GM23248 (cell line): ENCODE measurements around the gene ANKS1B. TPM values are rescaled to one million over a fixed set of nuclear protein-coding genes. Genes with fewer than 3 reads are reported as not detected.

Experiments used
- DNase-seq: peaks from one replicate; pipeline ENCODE4 v3.0.0-alpha.2; 2015
- H2AFZ ChIP-seq: fragments of 200-600 bp; sonication (generic); 2 replicates; pipeline ENCODE4 v1.6.1; 2016; ENCODE audit warnings: antibody characterized with exemption
- H3F3A ChIP-seq: fragments of 200-600 bp; sonication (generic); 2 replicates; pipeline ENCODE4 v1.6.1; 2016; ENCODE audit warnings: mild to moderate bottlenecking, antibody characterized with exemption, mixed run types; ENCODE audit not compliant: insufficient read depth
- H3K27ac ChIP-seq: fragments of 200-600 bp; sonication (generic); 2 replicates; pipeline ENCODE4 v1.5.1; 2016; ENCODE audit warnings: mild to moderate bottlenecking
- H3K27me3 ChIP-seq: fragments of 200-600 bp; sonication (generic); replicated peaks from 2 replicates; pipeline ENCODE4 v1.6.1; 2016; ENCODE audit warnings: mild to moderate bottlenecking; ENCODE audit not compliant: insufficient read depth
- H3K36me3 ChIP-seq: fragments of 200-600 bp; sonication (generic); 2 replicates; pipeline ENCODE4 v1.6.1; 2016; ENCODE audit warnings: low read depth, mild to moderate bottlenecking
- H3K4me1 ChIP-seq: fragments of 200-600 bp; sonication (generic); 2 replicates; pipeline ENCODE4 v1.6.1; 2016; ENCODE audit warnings: mild to moderate bottlenecking; ENCODE audit not compliant: insufficient read depth
- H3K4me2 ChIP-seq: fragments of 200-600 bp; sonication (generic); one replicate; pipeline ENCODE4 v1.6.1; 2016; ENCODE audit warnings: mild to moderate bottlenecking; ENCODE audit not compliant: unreplicated experiment
- H3K4me3 ChIP-seq: fragments of 200-600 bp; sonication (generic); 2 replicates; pipeline ENCODE4 v1.5.1; 2016; ENCODE audit warnings: mild to moderate bottlenecking
- H3K79me2 ChIP-seq: fragments of 200-600 bp; sonication (generic); 2 replicates; pipeline ENCODE4 v1.6.1; 2016; ENCODE audit warnings: mild to moderate bottlenecking; ENCODE audit not compliant: insufficient read depth
- H3K9ac ChIP-seq: fragments of 200-600 bp; sonication (generic); 2 replicates; pipeline ENCODE4 v1.6.1; 2016; ENCODE audit warnings: mild to moderate bottlenecking
- H3K9me2 ChIP-seq: fragments of 200-600 bp; sonication (generic); 2 replicates; pipeline ENCODE4 v1.6.1; 2016; ENCODE audit warnings: mixed run types, mild to moderate bottlenecking, moderate library complexity; ENCODE audit not compliant: insufficient read depth
- H3K9me3 ChIP-seq: fragments of 200-600 bp; sonication (generic); one replicate; pipeline ENCODE4 v1.6.1; 2017; ENCODE audit warnings: low read depth
- H4K20me1 ChIP-seq: fragments of 200-600 bp; sonication (generic); 2 replicates; pipeline ENCODE4 v1.6.0; 2016; ENCODE audit not compliant: insufficient read depth
- EZH2 ChIP-seq: fragments of 200-600 bp; sonication (generic); IDR thresholded peaks from 2 replicates; pipeline ENCODE4 v1.6.1; 2018; ENCODE audit warnings: antibody characterized with exemption, mild to moderate bottlenecking; ENCODE audit not compliant: insufficient read depth, poor library complexity, severe bottlenecking
- EZH2phosphoT487 ChIP-seq: fragments of 200-600 bp; sonication (generic); IDR thresholded peaks from 2 replicates; pipeline ENCODE4 v1.6.1; 2018; ENCODE audit warnings: antibody characterized with exemption, moderate library complexity, mild to moderate bottlenecking, low read depth; ENCODE audit not compliant: insufficient read depth
- WGBS, 2 experiments: methylation state at CpG; one replicate each; pipeline ENCODE4 v1.1.6; 2015 to 2017; ENCODE audit warnings: low lambda C conversion rate in 2 of 2, low coverage in 1 of 2; ENCODE audit errors: missing lambda C conversion rate in 2 of 2; 5-methylcytosine and 5-hydroxymethylcytosine counted together
- in situ Hi-C: fragments of 300-500 bp; cut with MboI; formaldehyde crosslinking; loops from 2 replicates; pipeline ENCODE4 v1.15.0; 2020
- polyA plus RNA-seq: library from polyadenylated mRNA; unstranded; fragments of >200 nt; fragmentation: Nextera tagmentation; extraction: Ambion mirVana; gene quantifications from 2 replicates; pipeline ENCODE4 v1.2.1, GENCODE V29; 2016
- total RNA-seq: library from RNA; depleted of rRNA; stranded (reverse); fragments of >200 nt; shearing (Covaris generic); gene quantifications from 2 replicates; pipeline ENCODE4 v1.2.3, GENCODE V29; 2014

ANKS1B gene
- total and polyA plus RNA-seq, 2 experiments from 2014 or later, result not detected

- no peak for DNase-seq
- H3K27ac ChIP-seq, result no peak overlapping the region
- no peaks in the 10 kb centered on the region for H3K4me1 ChIP-seq
- H3K9me2 ChIP-seq, result no peaks in the 10 kb centered on the region
- in situ Hi-C loops, result loop anchor here (10.0 to 25.0 kb wide), 2 partner anchors 273 to 436 kb away; no protein-coding TSS in a partner anchor
- H4K20me1 ChIP-seq, result no peaks in the 10 kb centered on the region
- no peak overlapping the region for H3K4me3 ChIP-seq
- no peaks in the 10 kb centered on the region for H3K9me3 ChIP-seq
- H3K4me2 ChIP-seq, result no peak overlapping the region
- TF ChIP-seq EZH2phosphoT487 (no peak), EZH2 (no peak)
- H3K79me2 ChIP-seq, result no peaks in the 10 kb centered on the region
- H2AFZ ChIP-seq, result no peak overlapping the region
- no peaks in the 10 kb centered on the region; the same call in 1 of the 2 replicates for H3K27me3 ChIP-seq
- WGBS, 2 experiments, result 7 to 9% methylated on average over 1 of the region's 1 CpG
- H3F3A ChIP-seq, result no peaks in the 10 kb centered on the region
- H3K9ac ChIP-seq, result no peak overlapping the region
- H3K36me3 ChIP-seq, result no peaks in the 10 kb centered on the region
Observed at GRCh38 chr12:98997899-98998298, 986.8 kb downstream of the ANKS1B start.

- no peak overlapping the region for H2AFZ ChIP-seq
- no peak overlapping the region for H3K4me2 ChIP-seq
- TF ChIP-seq EZH2phosphoT487 (no peak), EZH2 (no peak)
- no peaks in the 10 kb centered on the region for H3K79me2 ChIP-seq
- no peaks in the 10 kb centered on the region for H3K9me2 ChIP-seq
- no peak overlapping the region for H3K4me3 ChIP-seq
- no peaks in the 10 kb centered on the region for H3K4me1 ChIP-seq
- H3K9ac ChIP-seq, result no peak overlapping the region
- 62 to 72% methylated on average over 3 of the region's 3 CpGs for WGBS, 2 experiments
- no peaks in the 10 kb centered on the region for H3F3A ChIP-seq
- no peaks in the 10 kb centered on the region for H4K20me1 ChIP-seq
- no peaks in the 10 kb centered on the region; the same call in 1 of the 2 replicates for H3K27me3 ChIP-seq
- H3K27ac ChIP-seq, result no peak overlapping the region
- no peak for DNase-seq
- no peaks in the 10 kb centered on the region for H3K36me3 ChIP-seq
- no peaks in the 10 kb centered on the region for H3K9me3 ChIP-seq
- in situ Hi-C loops, result loop anchor here (10.0 to 25.0 kb wide), 2 partner anchors 266 to 428 kb away; no protein-coding TSS in a partner anchor
Observed at GRCh38 chr12:98990648-98991047, 994.1 kb downstream of the ANKS1B start.

GRCh38 chr12:98985156-98985555 lies 999.6 kb downstream of the ANKS1B start:
- no peaks in the 10 kb centered on the region for H3F3A ChIP-seq
- DNase-seq, result no peak
- TF ChIP-seq EZH2phosphoT487, result no peak
- TF ChIP-seq EZH2, result no peak
- H2AFZ ChIP-seq, result no peak overlapping the region
- no peak overlapping the region for H3K27ac ChIP-seq
- in situ Hi-C loops, result loop anchor here (25.0 kb wide), 1 partner anchor 423 kb away; no protein-coding TSS in a partner anchor
- H3K4me3 ChIP-seq, result no peak overlapping the region
- H3K9me2 ChIP-seq, result no peaks in the 10 kb centered on the region
- H3K79me2 ChIP-seq, result no peaks in the 10 kb centered on the region
- no peaks in the 10 kb centered on the region for H4K20me1 ChIP-seq
- 19 to 21% methylated on average over 2 of the region's 2 CpGs for WGBS, 2 experiments
- no peaks in the 10 kb centered on the region for H3K27me3 ChIP-seq
- no peak overlapping the region for H3K9ac ChIP-seq
- H3K36me3 ChIP-seq, result no peaks in the 10 kb centered on the region
- H3K9me3 ChIP-seq, result no peaks in the 10 kb centered on the region
- no peak overlapping the region for H3K4me2 ChIP-seq
- no peaks in the 10 kb centered on the region for H3K4me1 ChIP-seq

- H3K27me3 ChIP-seq, result no peaks in the 10 kb centered on the region
- H3K36me3 ChIP-seq, result no peaks in the 10 kb centered on the region
- 0% methylated on average over 1 of the region's 1 CpG for WGBS, 2 experiments
- H3F3A ChIP-seq, result no peaks in the 10 kb centered on the region
- no peak overlapping the region for H3K4me2 ChIP-seq
- H3K27ac ChIP-seq, result no peak overlapping the region
- in situ Hi-C loops, result loop anchor here (25.0 kb wide), 1 partner anchor 421 kb away; no protein-coding TSS in a partner anchor
- no peaks in the 10 kb centered on the region for H3K9me3 ChIP-seq
- no peak overlapping the region for H3K9ac ChIP-seq
- DNase-seq, result peak; percentile 32
- H3K4me1 ChIP-seq, result no peaks in the 10 kb centered on the region
- H3K4me3 ChIP-seq, result no peak overlapping the region
- H2AFZ ChIP-seq, result no peak overlapping the region
- H3K9me2 ChIP-seq, result no peaks in the 10 kb centered on the region
- no peaks in the 10 kb centered on the region for H3K79me2 ChIP-seq
- no peak for TF ChIP-seq EZH2
- TF ChIP-seq EZH2phosphoT487, result no peak
- no peaks in the 10 kb centered on the region for H4K20me1 ChIP-seq
Observed at GRCh38 chr12:98983647-98984046, 1001.1 kb downstream of the ANKS1B start.

GRCh38 chr12:98980508-98980907 lies 1004.2 kb downstream of the ANKS1B start:
- H3K27me3 ChIP-seq, result no peaks in the 10 kb centered on the region
- no peak overlapping the region for H3K4me3 ChIP-seq
- no peaks in the 10 kb centered on the region for H3K79me2 ChIP-seq
- H2AFZ ChIP-seq, result no peak overlapping the region
- no peaks in the 10 kb centered on the region for H3K9me2 ChIP-seq
- H3K4me1 ChIP-seq, result no peaks in the 10 kb centered on the region
- no peaks in the 10 kb centered on the region for H3K36me3 ChIP-seq
- DNase-seq, result no peak
- H3K9ac ChIP-seq, result no peak overlapping the region
- TF ChIP-seq EZH2 (no peak), EZH2phosphoT487 (no peak)
- no peaks in the 10 kb centered on the region for H4K20me1 ChIP-seq
- no peaks in the 10 kb centered on the region for H3K9me3 ChIP-seq
- H3K4me2 ChIP-seq, result no peak overlapping the region
- in situ Hi-C loops, result loop anchor here (25.0 kb wide), 1 partner anchor 418 kb away; no protein-coding TSS in a partner anchor
- H3K27ac ChIP-seq, result no peak overlapping the region
- H3F3A ChIP-seq, result no peaks in the 10 kb centered on the region
